Panc1 (cell line): ENCODE data around the gene SLC6A13. TPM values are rescaled to one million over a fixed set of nuclear protein-coding genes. Genes with fewer than 3 reads are reported as not detected.

ENCODE experiments used
- ATAC-seq: fragments of 200-7000 bp; cut with Tn5 transposase; 2 replicates; pipeline ENCODE4 v1.9.1; 2020; ENCODE audit warnings: mild to moderate bottlenecking, moderate library complexity
- BruUV-seq: library from RNA; stranded (reverse); fragments of 400-500 nt; replicated peaks from 2 replicates; lab custom pipeline; 2021; lab: Mats Ljungman, UMichigan
- CTCF ChIA-PET: fragments of 300-600 bp; sonication (Branson Sonifier 250); formaldehyde crosslinking; loops from one replicate; lab custom pipeline; 2022; ENCODE audit warnings: antibody characterized with exemption; lab: Charles Lee
- POLR2A ChIA-PET: fragments of 300-600 bp; sonication (Branson Sonifier 250); formaldehyde crosslinking; loops from one replicate; lab custom pipeline; 2022; ENCODE audit warnings: antibody characterized with exemption; lab: Charles Lee
- DNase-seq: peaks from one replicate; pipeline ENCODE4 v3.0.0-alpha.2; 2010; ENCODE audit warnings: low read depth, low spot score
- H3K27ac ChIP-seq: 2 replicates; pipeline ENCODE4 v1.5.1; 2011; ENCODE audit warnings: mild to moderate bottlenecking, low read length, inconsistent platforms
- H3K27me3 ChIP-seq: fragments of 200-500 bp; sonication (Bioruptor generic); 2 replicates; pipeline ENCODE4 v1.6.0; 2014; ENCODE audit warnings: low read length, inconsistent platforms; ENCODE audit not compliant: control insufficient read depth, insufficient read depth
- H3K36me3 ChIP-seq: fragments of 200-500 bp; sonication (Bioruptor generic); 2 replicates; pipeline ENCODE4 v1.5.1; 2014; ENCODE audit warnings: inconsistent platforms, mild to moderate bottlenecking, low read length, moderate library complexity; ENCODE audit not compliant: control insufficient read depth, insufficient read depth
- H3K4me1 ChIP-seq: 2 replicates; pipeline ENCODE4 v1.5.1; 2011; ENCODE audit warnings: inconsistent platforms, mild to moderate bottlenecking, low read length, moderate library complexity; ENCODE audit not compliant: control insufficient read depth, insufficient read depth
- H3K4me3 ChIP-seq, 2 experiments: 2 replicates each; pipeline ENCODE4 v1.5.1; 2011 to 2012; ENCODE audit warnings: low read depth in 2 of 2, low read length in 2 of 2, mild to moderate bottlenecking in 2 of 2, inconsistent platforms in 1 of 2, moderate library complexity in 1 of 2
- H3K9me3 ChIP-seq: fragments of 200-500 bp; sonication (Bioruptor generic); 2 replicates; pipeline ENCODE4 v1.5.1; 2014; ENCODE audit warnings: low read depth, mild to moderate bottlenecking, inconsistent platforms, low read length, moderate library complexity; ENCODE audit not compliant: control insufficient read depth, insufficient read depth
- POLR2AphosphoS5 ChIP-seq: IDR thresholded peaks from 2 replicates; pipeline ENCODE4 v1.6.1; 2012; ENCODE audit warnings: mild to moderate bottlenecking, low read depth, low read length, moderate library complexity
- SIN3A ChIP-seq: IDR thresholded peaks from 2 replicates; pipeline ENCODE4 v1.6.1; 2012; ENCODE audit warnings: low read depth, mild to moderate bottlenecking, low read length, moderate library complexity, borderline replicate concordance; ENCODE audit not compliant: insufficient read depth
- TCF7L2 ChIP-seq: IDR thresholded peaks from 2 replicates; pipeline ENCODE4 v1.6.1; 2011; ENCODE audit warnings: mild to moderate bottlenecking, low read depth, low read length, inconsistent platforms
- in situ Hi-C: cut with HindIII; loops from 2 replicates; pipeline ENCODE4 v1.10.0; 2016; ENCODE audit warnings: low sequenced_read_pairs, low pct_unique_long_range_greater_than_20kb
- intact Hi-C: fragments of 100-400 bp; cut with micrococcal nuclease; formaldehyde crosslinking; loops from one replicate; pipeline ENCODE4 v1.10.0; 2022; ENCODE audit not compliant: unreplicated experiment
- total RNA-seq: library from RNA; stranded (reverse); gene quantifications from one replicate; pipeline ENCODE4 v1.2.1, GENCODE V29; 2021; ENCODE audit not compliant: unreplicated experiment
- TF ChIP-seq, protein P1 (sequence below), 2 experiments: IDR thresholded peaks; 2 replicates each; pipeline ENCODE4 v1.6.1; 2011 to 2012; ENCODE audit warnings: low read depth in 2 of 2, control low read depth in 1 of 2, low read length in 1 of 2, mild to moderate bottlenecking in 1 of 2, moderate library complexity in 1 of 2; ENCODE audit not compliant: insufficient read depth in 1 of 2
- TF ChIP-seq, protein P2 (sequence below): fragments of 450-650 bp; IDR thresholded peaks from 2 replicates; pipeline ENCODE4 v1.5.1; 2017; ENCODE audit warnings: mild to moderate bottlenecking

Gene SLC6A13
- total RNA-seq, 1 experiment from 2014 or later = 0.57 TPM

DNA sequence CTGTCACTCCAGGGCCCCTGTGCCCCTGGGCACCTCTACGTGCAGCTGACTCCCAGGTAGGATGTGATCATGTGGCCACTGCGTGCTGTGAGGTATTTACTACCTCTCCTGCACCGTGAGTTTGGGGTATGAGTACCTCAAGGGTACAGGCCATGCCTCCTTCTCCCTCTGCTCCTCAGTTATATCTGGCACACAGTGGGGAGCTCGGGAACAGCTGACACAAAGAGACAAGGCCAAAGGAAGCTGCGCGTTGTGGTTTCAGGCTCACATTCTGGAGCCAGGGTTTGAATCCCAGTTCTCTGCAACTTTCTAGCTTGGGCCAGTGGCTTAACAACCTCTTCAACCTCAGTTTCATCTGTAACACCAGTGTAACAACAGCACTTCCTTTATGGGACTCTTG, 40.9 kb downstream of the SLC6A13 start:
- in situ Hi-C loops = no loop called here
- ChIA-PET POLR2A (no interaction called here), CTCF (no interaction called here)
- TF ChIP-seq, protein P1, sequence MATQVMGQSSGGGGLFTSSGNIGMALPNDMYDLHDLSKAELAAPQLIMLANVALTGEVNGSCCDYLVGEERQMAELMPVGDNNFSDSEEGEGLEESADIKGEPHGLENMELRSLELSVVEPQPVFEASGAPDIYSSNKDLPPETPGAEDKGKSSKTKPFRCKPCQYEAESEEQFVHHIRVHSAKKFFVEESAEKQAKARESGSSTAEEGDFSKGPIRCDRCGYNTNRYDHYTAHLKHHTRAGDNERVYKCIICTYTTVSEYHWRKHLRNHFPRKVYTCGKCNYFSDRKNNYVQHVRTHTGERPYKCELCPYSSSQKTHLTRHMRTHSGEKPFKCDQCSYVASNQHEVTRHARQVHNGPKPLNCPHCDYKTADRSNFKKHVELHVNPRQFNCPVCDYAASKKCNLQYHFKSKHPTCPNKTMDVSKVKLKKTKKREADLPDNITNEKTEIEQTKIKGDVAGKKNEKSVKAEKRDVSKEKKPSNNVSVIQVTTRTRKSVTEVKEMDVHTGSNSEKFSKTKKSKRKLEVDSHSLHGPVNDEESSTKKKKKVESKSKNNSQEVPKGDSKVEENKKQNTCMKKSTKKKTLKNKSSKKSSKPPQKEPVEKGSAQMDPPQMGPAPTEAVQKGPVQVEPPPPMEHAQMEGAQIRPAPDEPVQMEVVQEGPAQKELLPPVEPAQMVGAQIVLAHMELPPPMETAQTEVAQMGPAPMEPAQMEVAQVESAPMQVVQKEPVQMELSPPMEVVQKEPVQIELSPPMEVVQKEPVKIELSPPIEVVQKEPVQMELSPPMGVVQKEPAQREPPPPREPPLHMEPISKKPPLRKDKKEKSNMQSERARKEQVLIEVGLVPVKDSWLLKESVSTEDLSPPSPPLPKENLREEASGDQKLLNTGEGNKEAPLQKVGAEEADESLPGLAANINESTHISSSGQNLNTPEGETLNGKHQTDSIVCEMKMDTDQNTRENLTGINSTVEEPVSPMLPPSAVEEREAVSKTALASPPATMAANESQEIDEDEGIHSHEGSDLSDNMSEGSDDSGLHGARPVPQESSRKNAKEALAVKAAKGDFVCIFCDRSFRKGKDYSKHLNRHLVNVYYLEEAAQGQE (IDR thresholded peaks at IDR 0.05; ENCODE audit: insufficient read depth in 1 of 2, low read depth in 2 of 2, low read length in 1 of 2) = no peak
- no peak for TF ChIP-seq TCF7L2
- TF ChIP-seq POLR2AphosphoS5 = no peak
- TF ChIP-seq, protein P2, sequence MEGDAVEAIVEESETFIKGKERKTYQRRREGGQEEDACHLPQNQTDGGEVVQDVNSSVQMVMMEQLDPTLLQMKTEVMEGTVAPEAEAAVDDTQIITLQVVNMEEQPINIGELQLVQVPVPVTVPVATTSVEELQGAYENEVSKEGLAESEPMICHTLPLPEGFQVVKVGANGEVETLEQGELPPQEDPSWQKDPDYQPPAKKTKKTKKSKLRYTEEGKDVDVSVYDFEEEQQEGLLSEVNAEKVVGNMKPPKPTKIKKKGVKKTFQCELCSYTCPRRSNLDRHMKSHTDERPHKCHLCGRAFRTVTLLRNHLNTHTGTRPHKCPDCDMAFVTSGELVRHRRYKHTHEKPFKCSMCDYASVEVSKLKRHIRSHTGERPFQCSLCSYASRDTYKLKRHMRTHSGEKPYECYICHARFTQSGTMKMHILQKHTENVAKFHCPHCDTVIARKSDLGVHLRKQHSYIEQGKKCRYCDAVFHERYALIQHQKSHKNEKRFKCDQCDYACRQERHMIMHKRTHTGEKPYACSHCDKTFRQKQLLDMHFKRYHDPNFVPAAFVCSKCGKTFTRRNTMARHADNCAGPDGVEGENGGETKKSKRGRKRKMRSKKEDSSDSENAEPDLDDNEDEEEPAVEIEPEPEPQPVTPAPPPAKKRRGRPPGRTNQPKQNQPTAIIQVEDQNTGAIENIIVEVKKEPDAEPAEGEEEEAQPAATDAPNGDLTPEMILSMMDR = no peak
- TF ChIP-seq SIN3A = no peak
- Histone ChIP-seq H3K4me1 (no peaks in the 10 kb centered on the region), H3K27ac (no peak overlapping the region), H3K9me3 (no peaks in the 10 kb centered on the region), H3K4me3 (no peak overlapping the region), H3K36me3 (no peaks in the 10 kb centered on the region), H3K27me3 (no peaks in the 10 kb centered on the region)
- intact Hi-C loops = no loop called here
- no TSS peak for BruUV-seq
- no peak for ATAC-seq
- no peak for DNase-seq

DNA sequence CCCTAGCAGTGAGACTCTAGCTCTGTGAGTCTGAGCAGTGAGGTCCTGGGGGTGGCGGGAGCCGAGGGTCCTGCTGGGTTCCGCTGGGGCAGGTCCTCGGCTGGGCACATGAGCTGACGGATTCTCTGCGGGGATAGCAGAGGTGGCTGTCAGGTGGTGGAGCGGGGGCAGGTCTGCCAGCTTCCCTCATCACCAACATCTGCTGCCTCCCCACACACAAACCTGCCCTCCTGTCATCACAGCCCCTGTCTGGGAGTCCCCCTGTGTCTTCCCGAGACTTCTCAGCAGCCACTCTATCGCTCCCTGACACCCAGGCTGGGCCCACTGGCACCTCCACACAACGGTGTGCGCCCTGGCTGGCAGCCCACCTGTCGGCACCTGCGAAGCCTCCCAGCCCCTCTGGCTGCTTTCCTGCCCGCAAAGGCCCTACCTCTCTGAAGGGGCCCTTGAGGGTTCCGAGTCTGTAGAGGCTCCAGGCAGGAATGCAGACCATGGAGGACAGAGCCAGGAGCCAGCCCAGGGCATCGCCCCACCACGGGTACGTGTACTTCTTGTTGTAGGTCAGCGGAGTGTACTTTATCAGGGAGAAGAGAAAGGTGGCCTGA, 41.6 kb downstream of the SLC6A13 start:
- POLR2A ChIA-PET = no interaction called here
- Histone ChIP-seq H3K4me3 (no peak overlapping the region), H3K27ac (no peak overlapping the region), H3K36me3 (no peaks in the 10 kb centered on the region), H3K27me3 (no peaks in the 10 kb centered on the region), H3K9me3 (no peaks in the 10 kb centered on the region), H3K4me1 (no peaks in the 10 kb centered on the region)
- no peak for DNase-seq
- no peak for ATAC-seq
- in situ Hi-C loops = no loop called here
- no TSS peak for BruUV-seq
- TF ChIP-seq POLR2AphosphoS5 (no peak), TCF7L2 (no peak), SIN3A (no peak)
- TF ChIP-seq, protein P1 (IDR thresholded peaks at IDR 0.05; ENCODE audit: insufficient read depth in 1 of 2, low read depth in 2 of 2, low read length in 1 of 2) = no peak
- TF ChIP-seq, protein P2 = no peak
- CTCF ChIA-PET = no interaction called here
- intact Hi-C loops = no loop called here
